HG02981 (cell line): ENCODE data around the gene ZMYND11.

Experiments used
- ATAC-seq: cut with Tn5 transposase; IDR thresholded peaks from one replicate; pipeline ENCODE4 v1.9.1; 2021; ENCODE audit warnings: mild to moderate bottlenecking, moderate library complexity; ENCODE audit not compliant: unreplicated experiment

Gene ZMYND11

DNA sequence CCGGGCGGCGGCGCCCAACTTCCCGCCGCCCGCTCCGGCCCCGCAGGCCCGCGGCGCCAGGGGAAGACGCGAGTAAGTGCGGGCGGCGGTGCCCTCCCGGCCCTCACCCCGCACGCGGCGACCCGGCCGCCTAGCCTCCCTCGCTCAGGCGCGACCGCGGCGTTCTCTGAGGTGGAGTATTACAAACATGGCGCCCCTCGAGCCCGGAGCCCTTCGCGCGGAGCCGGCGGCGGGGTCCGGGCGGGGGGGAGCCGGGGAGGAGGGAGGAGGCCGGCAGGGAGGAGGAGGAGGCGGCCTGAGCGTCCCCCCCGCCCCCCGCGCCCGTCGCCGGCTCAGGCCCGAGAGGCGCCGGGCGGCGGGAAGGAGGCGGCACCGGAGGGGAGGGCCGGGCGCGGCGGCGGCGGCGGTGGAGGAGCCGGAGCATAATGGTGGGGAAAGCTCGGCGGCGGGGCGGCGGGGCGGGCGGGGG lies at the start of gene ZMYND11:
ZMYND11 (plus strand) TSS at position 324 of the 469 bp plus-strand sequence. CDS start 44,558 bp downstream, outside the sequence.
- ATAC-seq = peak; percentile 38

DNA sequence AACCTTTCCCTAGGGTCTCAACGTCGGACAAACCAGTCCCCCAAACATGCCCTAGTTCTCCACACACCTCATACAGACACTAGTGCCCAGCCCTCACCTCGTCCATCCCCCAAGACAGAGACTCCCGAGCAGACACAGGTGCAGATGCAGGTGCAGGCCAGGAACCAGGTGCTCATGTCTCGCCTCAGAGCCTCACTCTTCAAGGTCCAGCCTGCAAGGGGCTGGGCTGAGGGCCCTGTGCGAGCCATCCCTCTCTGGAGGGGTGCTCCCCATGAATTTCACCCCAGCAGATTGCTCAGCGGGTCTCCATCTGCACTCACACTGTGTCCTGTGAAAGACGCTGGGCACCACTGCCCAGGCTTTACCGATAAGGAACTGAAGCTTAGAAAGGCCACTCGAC lies 49.2 kb upstream of the ZMYND11 start:
- no peak for ATAC-seq

DNA sequence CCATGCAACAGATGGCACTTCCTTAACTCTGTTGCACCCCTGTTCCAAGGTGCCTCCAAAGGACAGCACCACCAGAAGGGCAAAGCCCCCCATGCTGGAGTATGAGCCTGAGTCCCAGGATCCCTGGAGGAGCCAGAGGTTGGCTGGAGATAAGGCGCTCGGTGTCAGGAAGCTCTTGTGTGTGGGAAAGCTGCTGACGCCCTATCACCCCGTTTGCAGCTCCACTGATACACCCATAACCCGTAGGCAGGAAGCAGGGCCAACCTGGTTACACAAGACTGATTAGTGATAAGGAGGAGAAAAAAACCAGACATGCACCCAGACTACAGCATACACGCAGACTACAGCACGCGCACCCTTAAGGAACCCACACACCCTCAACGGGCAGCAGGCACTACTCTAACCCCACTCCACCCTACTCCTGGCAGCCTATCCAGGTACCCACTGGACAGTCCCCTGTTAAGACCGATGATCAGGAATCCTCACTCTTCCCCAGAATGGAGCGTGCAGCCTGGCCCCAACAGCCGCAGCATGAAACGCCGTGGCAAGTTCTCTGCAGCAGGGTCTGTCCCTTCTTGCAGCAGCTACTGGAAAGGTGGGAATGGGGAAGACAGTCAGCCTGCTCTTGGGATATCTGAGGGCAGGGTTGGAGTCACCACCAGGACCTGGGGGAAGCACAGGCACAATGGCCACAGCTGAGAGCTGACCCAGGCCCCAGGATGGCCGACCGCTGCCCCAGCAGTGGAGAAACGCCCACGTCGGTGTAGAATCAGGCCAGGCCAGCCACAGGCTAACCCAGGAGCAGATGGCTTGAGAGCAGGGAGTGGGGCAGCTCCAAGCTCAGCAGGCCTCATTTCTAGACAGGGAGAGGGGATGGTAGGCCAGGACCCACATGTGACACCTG lies 47.8 kb upstream of the ZMYND11 start:
- no peak for ATAC-seq

DNA sequence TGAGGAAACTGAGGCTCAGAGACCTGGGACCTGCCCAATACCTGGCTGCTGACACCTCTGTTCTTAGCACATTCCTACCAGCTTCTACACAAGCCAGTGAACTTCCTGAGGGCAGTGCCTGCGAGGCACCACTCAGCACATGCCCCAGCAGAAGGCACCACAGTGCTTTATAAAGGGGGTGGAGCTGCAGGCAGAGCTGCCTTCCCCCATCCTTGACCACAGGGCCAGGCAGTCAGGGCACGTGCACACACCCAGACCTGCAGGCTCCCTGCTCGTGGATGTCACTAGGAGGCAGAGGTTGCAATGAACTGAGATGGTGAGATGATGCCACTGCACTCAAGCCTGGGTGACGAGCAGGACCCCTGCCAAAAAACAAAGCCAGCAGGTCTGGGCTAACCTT lies 47.0 kb upstream of the ZMYND11 start:
- no peak for ATAC-seq

DNA sequence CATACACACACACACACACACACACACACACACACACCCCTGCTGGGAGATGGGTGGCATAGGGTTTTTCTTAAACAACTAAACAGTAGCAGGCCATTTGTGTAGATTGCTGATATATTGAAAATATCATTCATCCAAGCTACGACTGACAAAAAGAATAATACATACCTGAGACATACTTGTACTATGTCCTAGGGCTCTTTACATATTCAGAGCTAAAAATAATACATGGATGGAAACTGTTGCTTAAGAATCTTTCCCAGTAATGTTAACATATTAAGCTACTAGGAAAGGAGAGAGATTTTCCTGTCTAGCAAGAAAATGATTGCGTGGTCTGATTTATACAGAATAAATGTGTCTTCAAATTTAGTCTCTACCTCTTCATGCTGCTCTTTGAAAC lies 46.0 kb upstream of the ZMYND11 start:
- ATAC-seq = no peak

DNA sequence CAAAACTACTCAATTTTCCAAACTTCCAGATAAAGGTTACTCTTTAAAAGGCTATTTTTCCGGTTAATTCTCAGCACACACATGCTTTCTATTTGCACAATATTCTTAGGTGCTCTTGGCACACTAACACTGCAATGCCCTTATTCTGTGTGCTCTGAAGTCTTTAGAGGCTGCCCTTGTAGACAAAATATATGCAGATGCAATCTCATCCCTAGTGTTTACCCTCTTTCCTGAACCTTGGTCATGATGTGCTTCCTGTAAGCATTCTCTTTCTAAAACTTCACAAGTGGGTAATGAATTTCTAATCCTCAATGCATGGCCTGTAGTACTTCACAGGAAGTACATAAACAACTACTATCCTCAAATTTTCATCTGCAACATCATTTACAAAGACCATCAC lies 45.1 kb upstream of the ZMYND11 start:
- no peak for ATAC-seq

DNA sequence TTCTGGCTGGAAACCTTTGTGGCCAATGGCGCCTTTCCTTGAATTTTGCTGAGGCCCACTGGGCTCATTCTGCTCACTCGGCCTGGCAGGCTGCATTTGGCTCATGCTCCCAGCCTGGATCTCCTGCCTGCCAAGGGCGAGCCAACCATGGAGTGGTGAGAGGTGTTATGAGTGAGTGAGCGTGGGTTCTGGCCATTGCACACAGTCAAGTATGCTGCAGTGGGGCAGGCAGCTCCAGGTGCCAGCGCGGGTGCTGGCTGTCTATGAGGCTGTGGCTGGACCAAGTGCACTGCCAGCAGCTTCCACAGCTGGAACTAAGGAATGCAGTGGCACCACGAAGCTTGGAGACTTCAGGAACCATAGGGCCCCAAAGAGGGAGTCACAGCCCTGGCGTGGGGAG lies 43.9 kb upstream of the ZMYND11 start:
- ATAC-seq = no peak

DNA sequence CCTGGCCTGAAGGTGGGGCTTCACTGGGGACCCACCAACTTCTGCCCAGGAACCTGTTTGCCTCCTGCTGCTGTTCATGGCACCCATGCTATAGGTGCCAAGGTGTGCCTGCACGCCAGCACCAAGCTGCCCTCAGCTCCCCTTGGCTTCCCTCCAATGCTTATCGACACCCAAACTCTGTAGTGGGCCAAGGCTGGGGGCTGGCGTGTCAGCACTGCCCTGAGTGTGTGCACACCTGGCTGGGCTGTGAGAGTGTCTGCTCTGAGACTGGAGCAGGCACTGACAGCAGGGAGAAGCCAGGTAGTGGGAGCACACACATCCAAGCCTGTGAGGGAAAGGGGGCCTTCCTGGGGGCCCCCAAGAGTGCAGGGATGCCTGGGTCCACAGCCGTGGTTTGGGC lies 43.1 kb upstream of the ZMYND11 start:
- ATAC-seq = no peak

DNA sequence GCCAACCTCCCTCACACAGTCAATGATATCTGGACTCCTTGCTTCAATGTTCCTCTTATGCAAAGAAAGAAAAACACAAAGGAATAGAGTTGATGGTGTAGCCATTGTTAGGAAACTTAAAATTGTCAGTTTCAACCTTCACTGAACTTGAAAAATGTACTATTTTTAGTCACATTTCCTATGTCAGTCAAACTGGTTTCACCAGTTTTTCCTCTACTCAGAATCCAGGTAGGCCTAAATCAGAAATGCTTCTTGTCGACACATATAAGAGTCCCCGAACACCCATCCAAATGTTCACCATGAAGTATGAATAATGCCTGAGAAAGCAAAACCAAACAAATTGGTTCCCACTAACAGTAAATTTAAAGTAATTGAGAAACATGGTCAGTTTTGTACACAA lies 42.4 kb upstream of the ZMYND11 start:
- no peak for ATAC-seq

DNA sequence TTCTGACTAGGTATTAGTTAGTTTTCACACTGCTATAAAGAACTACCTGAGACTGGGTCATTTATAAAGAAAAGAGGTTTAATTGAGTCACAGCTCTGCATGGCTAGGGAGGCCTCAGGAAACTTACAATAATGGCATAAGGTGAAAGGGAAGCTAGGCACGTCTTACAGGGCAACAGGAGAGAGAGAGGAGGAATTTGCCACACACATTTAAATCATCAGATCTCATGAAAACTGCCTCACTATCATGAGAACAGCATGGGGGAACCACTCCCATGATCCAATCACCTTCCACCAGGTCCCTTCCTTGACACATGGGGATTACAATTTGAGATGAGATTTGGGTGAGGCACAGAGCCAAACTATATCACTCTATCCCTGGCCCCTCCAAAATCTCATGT lies 40.6 kb upstream of the ZMYND11 start:
- no peak for ATAC-seq

DNA sequence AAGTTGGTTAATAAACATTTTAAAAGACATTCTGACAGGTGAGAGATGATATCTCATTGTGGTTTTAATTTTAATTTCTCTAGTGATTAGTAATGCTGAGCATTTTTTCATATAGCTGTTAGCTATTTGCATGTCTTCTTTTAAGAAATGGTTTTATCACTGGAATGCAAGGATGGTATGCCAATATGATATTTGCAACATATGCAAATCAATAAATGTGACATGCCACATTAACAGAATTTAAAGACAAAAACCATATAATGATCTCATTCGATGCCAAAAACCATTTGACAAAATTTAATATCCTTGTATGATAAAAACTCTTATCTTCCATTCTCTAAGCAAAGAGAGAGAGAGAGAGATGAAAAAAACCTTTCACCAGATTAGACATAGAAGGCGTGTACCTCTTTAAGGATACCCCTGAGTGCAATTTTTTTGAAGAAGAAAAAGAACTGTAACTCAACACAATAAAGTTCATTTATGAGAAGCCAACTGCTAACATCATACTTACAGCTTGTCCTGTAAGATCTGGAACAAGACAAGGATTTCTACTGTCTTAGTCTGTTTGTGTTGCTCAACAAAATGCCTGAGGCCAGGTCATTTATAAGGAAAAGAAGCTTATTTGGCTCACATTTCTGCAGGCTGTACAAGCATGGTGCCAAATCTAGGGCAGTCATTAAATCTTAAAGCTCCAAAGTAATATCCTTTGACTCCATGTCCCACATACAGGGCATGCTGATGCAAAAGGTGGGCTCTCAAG lies 39.7 kb upstream of the ZMYND11 start:
- ATAC-seq = no peak

DNA sequence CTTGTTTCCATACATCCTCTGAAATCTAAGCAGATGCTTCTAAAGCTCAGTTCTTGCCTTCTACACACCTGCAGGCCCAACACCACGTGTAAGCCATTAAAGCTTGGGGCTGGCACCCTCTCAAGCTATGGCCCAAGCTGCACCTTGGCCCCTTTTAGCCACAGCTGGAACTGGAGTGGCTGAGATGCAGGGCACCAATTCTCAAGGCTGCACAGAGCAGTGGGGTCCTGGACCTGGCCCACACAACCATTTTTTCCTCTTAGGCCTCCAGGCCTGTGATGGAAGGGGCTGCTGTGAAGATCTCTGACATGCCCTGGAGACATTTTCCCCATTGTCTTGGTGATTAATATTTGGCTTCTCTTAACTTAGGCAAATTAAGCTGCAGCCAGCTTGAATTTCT lies 38.8 kb upstream of the ZMYND11 start:
- no peak for ATAC-seq

DNA sequence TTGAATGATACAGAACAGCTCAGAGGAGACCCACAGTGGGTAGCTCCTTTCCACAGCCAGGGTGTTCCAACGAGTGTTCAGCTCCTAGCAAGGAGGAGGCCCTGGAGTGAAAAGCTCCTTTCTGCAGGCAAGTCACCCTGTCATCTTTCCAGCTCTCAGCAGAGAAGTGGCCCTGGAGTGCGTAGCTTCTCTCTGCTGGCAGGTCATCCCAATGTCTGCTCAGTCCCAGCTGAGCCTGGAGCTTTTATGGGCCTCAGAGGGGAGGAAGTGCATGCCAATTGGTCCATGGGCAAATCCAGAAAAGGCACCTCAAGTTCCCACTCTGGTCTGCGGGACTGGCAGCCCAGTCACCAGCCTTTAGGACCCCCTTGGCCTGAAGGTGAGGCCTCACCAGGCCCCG lies 30.8 kb upstream of the ZMYND11 start:
- no peak for ATAC-seq

DNA sequence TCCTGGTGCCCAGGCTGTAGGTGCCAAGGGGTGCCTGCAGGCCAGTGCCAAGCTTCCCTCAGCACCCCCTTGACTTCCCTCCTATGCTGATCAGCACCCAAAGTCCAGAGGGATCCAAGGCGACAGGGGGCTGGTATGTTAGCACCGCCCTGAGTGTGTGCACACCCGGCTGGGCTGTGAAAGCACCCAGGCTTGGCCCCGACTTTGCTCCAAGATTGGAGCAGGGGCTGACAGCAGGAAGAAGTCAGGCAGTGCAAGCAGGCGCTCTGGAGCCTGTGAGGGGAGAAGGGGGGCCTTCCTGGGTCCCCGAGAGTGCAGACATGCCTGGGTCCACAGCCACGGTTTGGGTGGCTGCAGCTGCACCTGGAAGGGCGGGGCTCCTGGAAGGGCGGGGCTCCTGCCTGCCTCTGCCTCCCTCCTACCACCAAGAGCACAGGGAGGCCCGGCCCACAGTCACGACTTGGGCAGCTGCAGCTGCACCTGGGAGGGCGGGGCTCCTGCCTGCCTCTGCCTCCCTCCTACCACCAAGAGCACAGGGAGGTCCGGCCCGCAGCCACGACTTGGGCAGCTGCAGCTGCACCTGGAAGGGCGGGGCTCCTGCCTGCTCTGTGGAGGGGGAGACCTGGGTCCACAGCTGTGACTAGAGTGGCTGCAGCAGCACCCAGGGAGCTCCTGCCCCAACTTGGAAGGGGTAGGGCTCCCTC lies 30.2 kb upstream of the ZMYND11 start:
- ATAC-seq = no peak

DNA sequence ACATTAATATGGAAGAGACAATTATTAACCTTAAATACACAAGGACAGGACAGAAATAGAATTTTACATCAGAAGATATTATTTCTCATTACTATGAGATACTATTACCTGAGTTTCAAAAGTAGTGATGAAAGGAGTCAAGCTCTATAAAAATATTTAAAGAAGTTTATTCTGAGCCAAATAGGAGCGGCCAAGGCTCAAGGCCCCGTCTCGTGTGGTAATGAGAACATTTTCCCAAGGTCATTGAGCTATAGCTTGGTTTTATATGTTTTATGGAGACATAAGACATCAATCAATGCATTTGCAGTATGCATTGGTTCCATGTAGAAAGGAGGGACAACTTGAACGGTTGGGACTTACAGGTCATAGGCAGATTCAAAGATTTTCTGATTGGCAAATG lies 29.4 kb upstream of the ZMYND11 start:
- no peak for ATAC-seq

DNA sequence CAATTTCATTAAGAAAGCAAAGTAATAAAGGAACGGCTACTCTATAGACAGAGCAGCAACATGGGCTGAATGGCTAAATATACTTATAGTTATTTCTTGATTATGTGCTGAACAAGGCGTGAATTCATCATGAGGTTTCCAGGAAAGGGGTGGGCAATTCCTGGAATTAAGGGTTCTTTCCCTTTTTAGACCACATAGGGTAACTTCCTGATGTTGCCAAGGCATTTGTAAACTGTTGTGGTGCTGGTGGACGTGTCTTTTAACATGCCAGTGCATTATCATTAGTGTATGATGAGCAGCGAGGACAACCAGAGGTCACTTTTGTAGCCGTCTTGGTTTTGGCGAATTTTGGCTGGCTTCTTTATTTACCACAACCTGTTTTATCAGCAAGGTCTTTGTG lies 28.5 kb upstream of the ZMYND11 start:
- no peak for ATAC-seq

DNA sequence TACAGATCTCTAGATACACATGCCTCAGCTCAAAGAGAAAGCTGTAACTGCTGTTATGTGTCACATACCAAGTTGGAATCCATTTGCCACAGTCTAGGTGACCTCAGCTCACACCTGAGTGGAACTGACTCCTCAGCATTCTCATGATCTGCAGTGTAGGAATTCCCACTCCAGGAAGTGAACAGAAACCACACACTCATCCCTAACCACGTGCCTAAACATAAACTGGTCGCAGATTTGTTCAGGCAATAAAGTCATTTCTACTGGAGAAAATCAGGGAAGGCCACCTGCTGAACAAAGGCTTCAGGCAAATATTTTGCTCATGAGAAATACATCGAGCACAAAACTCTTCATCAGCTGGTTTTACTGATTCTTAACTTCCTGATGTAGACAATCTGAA lies 23.0 kb upstream of the ZMYND11 start:
- ATAC-seq = no peak

DNA sequence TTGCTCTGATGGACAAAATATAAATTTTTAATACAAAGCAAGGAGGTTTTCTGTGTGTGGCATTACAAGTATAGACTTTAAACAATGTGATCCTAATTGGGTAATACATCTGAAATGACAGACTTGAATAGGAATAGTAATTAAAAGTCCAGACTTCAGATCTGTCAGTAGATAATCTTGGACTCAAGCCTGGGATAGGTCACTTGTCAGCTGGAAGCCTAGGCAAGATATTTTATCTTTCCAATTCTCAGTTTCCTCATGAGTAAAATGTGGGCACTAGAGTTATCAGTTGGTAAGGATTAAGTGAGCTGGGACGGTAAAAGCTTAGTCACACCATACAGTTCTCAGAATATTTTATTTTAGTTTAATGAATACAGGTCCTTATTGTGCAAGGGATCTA lies 10.4 kb upstream of the ZMYND11 start:
- no peak for ATAC-seq

DNA sequence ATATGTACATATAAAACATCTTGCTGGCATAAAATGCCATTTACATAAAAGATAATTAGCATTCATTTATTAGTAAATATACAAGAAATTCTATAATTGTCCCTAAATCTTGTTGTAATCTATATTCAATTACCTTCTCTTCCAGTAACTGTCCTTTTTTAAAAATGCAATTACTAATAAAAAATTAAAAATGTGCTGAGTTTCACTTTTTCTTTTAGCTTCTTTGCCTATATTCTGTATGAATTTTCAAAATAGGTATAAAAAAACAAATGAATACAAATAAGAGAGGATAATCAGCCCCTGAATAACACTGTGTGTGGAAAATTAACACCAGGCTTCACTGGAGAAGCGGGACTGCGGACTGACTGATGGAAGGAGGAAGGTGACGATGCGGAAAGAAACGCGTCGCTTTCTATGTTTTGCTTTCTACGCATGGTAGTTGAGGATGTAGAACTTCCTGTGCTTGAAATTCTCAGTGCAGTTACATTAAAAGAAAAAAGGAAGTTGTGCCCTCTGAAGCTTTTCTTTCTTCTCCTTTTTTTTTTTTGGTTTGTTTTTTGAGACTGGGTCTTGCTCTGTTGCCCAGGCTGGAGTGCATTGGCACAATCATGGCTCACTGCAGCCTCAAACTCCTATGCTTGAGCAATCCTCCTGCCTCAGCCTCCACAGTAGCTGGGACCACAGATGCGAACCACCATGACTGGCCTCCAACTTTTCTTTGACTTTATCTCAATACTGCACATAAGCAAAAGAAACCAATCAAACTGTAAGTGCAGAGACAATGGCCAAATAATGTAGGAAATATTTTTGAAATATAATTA lies 7.4 kb upstream of the ZMYND11 start:
- peak; percentile 67 for ATAC-seq

DNA sequence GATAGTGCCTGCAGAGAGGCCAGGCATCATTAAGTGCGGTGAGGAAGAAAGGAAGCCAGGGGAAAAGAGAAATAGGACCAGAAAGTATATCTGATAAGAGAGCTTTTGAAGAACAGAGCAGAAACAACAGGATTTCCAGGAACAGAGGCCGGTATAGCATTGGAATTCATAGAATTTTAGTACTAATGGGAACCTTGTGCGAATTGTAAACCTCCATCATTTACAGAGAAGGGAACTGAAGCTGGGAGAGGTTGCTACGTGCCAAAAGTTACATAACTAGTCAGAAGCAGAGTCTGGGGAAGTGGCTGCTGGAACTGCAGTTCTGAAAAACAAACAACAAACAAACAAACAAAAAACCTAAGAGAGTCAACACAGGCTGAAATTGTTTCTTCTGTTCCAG lies 5.4 kb upstream of the ZMYND11 start:
- ATAC-seq = no peak
